H1 (cell line): Measurements from ENCODE around the gene SPCS3. TPM values are rescaled to one million over a fixed set of nuclear protein-coding genes. Genes with fewer than 3 reads are reported as not detected.

Experiments
- POU5F1 ChIP-seq: IDR thresholded peaks from 2 replicates; pipeline ENCODE4 v1.6.1; 2011; ENCODE audit warnings: low read depth, mild to moderate bottlenecking, low read length, moderate library complexity
- polyA plus RNA-seq, 7 experiments: library from polyadenylated mRNA; depleted of rRNA in 3 of 7; stranded (reverse) in 5 of 7; unstranded in 2 of 7; fragments of >200 nt in 5 of 7; fragments of 200-250 nt in 2 of 7; gene quantifications; 1 replicate in 5 of 7; 2 replicates in 1 of 7; 4 replicates in 1 of 7; pipeline versions ENCODE4 v1.2.1 to v1.2.3, GENCODE V29; 2011 to 2013; ENCODE audit warnings: missing spikeins in 2 of 7, mixed read lengths in 2 of 7
- total RNA-seq: library from RNA; stranded (reverse); fragmentation: NEBNext Ultra II Directional; extraction: Animal tissue kit (Norgen Biotek cat#: 25700); gene quantifications from 2 replicates; pipeline ENCODE4 v1.2.1, GENCODE V29; 2021

Gene SPCS3
- total and polyA plus RNA-seq, 2 of the 8 experiments (the other 6 are each of a cell fraction or from before 2014, with no cell fraction given), result 18.4 to 117 TPM

GRCh38 chr4:176342384-176342783 lies 22.6 kb downstream of the SPCS3 start (continued):
- no peak for TF ChIP-seq POU5F1
